Panc1 (cell line): ENCODE data around the gene TRPM4.
"Not testable (repeated sequence)": the region's sequence is repeated elsewhere in the genome, so short reads cannot be mapped to it uniquely, and the experiment has no call there.

ENCODE experiments used
- CTCF ChIP-seq: fragments of 450-650 bp; IDR thresholded peaks from 2 replicates; pipeline ENCODE4 v1.5.1; 2017; ENCODE audit warnings: mild to moderate bottlenecking
- POLR2AphosphoS5 ChIP-seq: IDR thresholded peaks from 2 replicates; pipeline ENCODE4 v1.6.1; 2012; ENCODE audit warnings: mild to moderate bottlenecking, low read depth, low read length, moderate library complexity

- TF ChIP-seq CTCF, POLR2AphosphoS5: not testable (repeated sequence)
Observed at GRCh38 chr19:49224441-49224840, 66.8 kb downstream of the TRPM4 start.
